K562 (cell line): ENCODE results near the gene ITSN1. TPM values are rescaled to one million over a fixed set of nuclear protein-coding genes. Genes with fewer than 3 reads are reported as not detected.

ENCODE experiments used
- ATAC-seq: fragments of 200-7000 bp; cut with Tn5 transposase; 3 replicates; pipeline ENCODE4 v1.9.1; 2020; ENCODE audit warnings: moderate library complexity
- BruUV-seq: library from RNA; stranded (reverse); fragments of 400-500 nt; replicated peaks from 2 replicates; lab custom pipeline; 2021; lab: Mats Ljungman, UMichigan
- CTCF ChIA-PET: fragments of 300-600 bp; formaldehyde crosslinking; extraction: SDS; loops from one replicate; lab custom pipeline; 2021; ENCODE audit warnings: low intra/inter-chr PET ratio; lab: Yijun Ruan, JAX
- POLR2A ChIA-PET: fragments of 300-600, 350-650 bp; sonication (Branson Sonifier 250); formaldehyde crosslinking; extraction: SDS; loops from one replicate; lab custom pipeline; 2021; ENCODE audit warnings: antibody characterized with exemption, inconsistent platforms; lab: Yijun Ruan, JAX
- DNase-seq, 4 experiments: peaks; one replicate each; pipeline versions ENCODE4 v3.0.0 to v3.0.0-alpha.2; 2011 to 2018; ENCODE audit warnings: low spot score in 3 of 4, mixed read lengths in 3 of 4; ENCODE audit errors: extremely low read depth in 1 of 4
- FAIRE-seq: peaks from 2 replicates; lab custom pipeline; 2011; peaks lifted over from hg19 to GRCh38; lab: Jason Lieb, UNC
- H2AFZ ChIP-seq: 2 replicates; pipeline ENCODE4 v1.6.0; 2011; ENCODE audit warnings: low read depth, low read length, control low read depth, inconsistent platforms
- H3K27ac ChIP-seq: fragments of 200-600 bp; 3 replicates; pipeline ENCODE4 v1.8.0; 2011; ENCODE audit warnings: low read depth, mild to moderate bottlenecking, control low read depth, inconsistent platforms, low read length, moderate library complexity, mixed read lengths; ENCODE audit errors: extremely low read depth
- H3K27me3 ChIP-seq, 2 experiments: fragments of 300-600 bp in 1 of 2; 2 replicates in 1 of 2; 3 replicates in 1 of 2; pipeline versions ENCODE4 v1.6.0 to v1.8.0; 2011; ENCODE audit warnings: inconsistent platforms in 2 of 2, low read length in 2 of 2, mild to moderate bottlenecking in 1 of 2, mixed read lengths in 1 of 2, moderate library complexity in 1 of 2; ENCODE audit not compliant: control insufficient read depth in 2 of 2, insufficient read depth in 2 of 2
- H3K36me3 ChIP-seq: fragments of 300-600 bp; 3 replicates; pipeline ENCODE4 v1.8.0; 2011; ENCODE audit warnings: mild to moderate bottlenecking, low read length, inconsistent platforms; ENCODE audit not compliant: control insufficient read depth, insufficient read depth
- H3K4me1 ChIP-seq, 2 experiments: fragments of 200-600 bp in 1 of 2; replicated peaks in 1 of 2; 2 replicates in 1 of 2; 3 replicates in 1 of 2; pipeline versions ENCODE4 v1.5.1 to v1.8.0; 2011; ENCODE audit warnings: inconsistent platforms in 2 of 2, low read length in 2 of 2, mild to moderate bottlenecking in 1 of 2, mixed read lengths in 1 of 2, moderate library complexity in 1 of 2; ENCODE audit not compliant: control insufficient read depth in 2 of 2, insufficient read depth in 2 of 2
- H3K4me2 ChIP-seq: 2 replicates; pipeline ENCODE4 v1.6.1; 2011; ENCODE audit warnings: low read length, control low read depth, inconsistent platforms, mixed read lengths; ENCODE audit not compliant: insufficient read depth
- H3K4me3 ChIP-seq: fragments of 200-600 bp; sonication (generic), shearing (Covaris generic); 2 replicates; pipeline ENCODE4 v1.5.1; 2016; ENCODE audit warnings: control low read depth, inconsistent platforms
- H3K79me2 ChIP-seq: fragments of 200-600 bp; 3 replicates; pipeline ENCODE4 v1.8.0; 2011; ENCODE audit warnings: low read length, inconsistent platforms; ENCODE audit not compliant: control insufficient read depth, insufficient read depth
- H3K9ac ChIP-seq, 2 experiments: 2 replicates each; pipeline versions ENCODE4 v1.6.0 to v1.6.1; 2011; ENCODE audit warnings: low read depth in 2 of 2, low read length in 2 of 2, control low read depth in 1 of 2, inconsistent platforms in 1 of 2, mild to moderate bottlenecking in 1 of 2, mixed read lengths in 1 of 2; ENCODE audit not compliant: insufficient read depth in 1 of 2
- H3K9me1 ChIP-seq: one replicate; pipeline ENCODE4 v1.6.0; 2011; ENCODE audit warnings: inconsistent platforms, mild to moderate bottlenecking, low read length, moderate library complexity; ENCODE audit not compliant: control insufficient read depth, insufficient read depth
- H3K9me3 ChIP-seq: replicated peaks from 2 replicates; pipeline ENCODE4 v1.5.1; 2011; ENCODE audit warnings: low read depth, low read length, inconsistent platforms; ENCODE audit not compliant: control insufficient read depth, insufficient read depth
- H4K20me1 ChIP-seq: replicated peaks from 2 replicates; pipeline ENCODE4 v1.6.1; 2011; ENCODE audit warnings: low read length, inconsistent platforms, mixed read lengths; ENCODE audit not compliant: control insufficient read depth, insufficient read depth
- ATF1 ChIP-seq, 2 experiments: fragments of 450-650 bp in 1 of 2; IDR thresholded peaks; 2 replicates each; pipeline ENCODE4 v1.6.1; 2016; ENCODE audit warnings: missing compliant biosample characterization in 1 of 2, missing genetic modification characterization in 1 of 2
- ATF4 ChIP-seq: fragments of 450-650 bp; formaldehyde crosslinking; IDR thresholded peaks from 2 replicates; pipeline ENCODE4 v1.4.0; 2022; ENCODE audit warnings: mild to moderate bottlenecking, moderate library complexity
- CBFA2T3 ChIP-seq: fragments of 450-650 bp; IDR thresholded peaks from 2 replicates; pipeline ENCODE4 v1.6.1; 2017
- KAT2B ChIP-seq: IDR thresholded peaks from one replicate; pipeline ENCODE4 v1.6.1; 2012; ENCODE audit warnings: low read depth, mild to moderate bottlenecking, control low read depth, inconsistent platforms, low read length, moderate library complexity
- KHSRP ChIP-seq: fragments of 450-650 bp; IDR thresholded peaks from 2 replicates; pipeline ENCODE4 v1.6.1; 2017
- KLF13 ChIP-seq: fragments of 450-650 bp; IDR thresholded peaks from 2 replicates; pipeline ENCODE4 v1.6.1; 2016; ENCODE audit warnings: missing genetic modification characterization, low read depth, mild to moderate bottlenecking, missing compliant biosample characterization, moderate library complexity, borderline replicate concordance
- LCOR ChIP-seq: sonication (generic); formaldehyde crosslinking; IDR thresholded peaks from 2 replicates; pipeline ENCODE4 v1.8.0; 2022; ENCODE audit warnings: mild to moderate bottlenecking, missing genetic modification reagents
- MEF2A ChIP-seq: IDR thresholded peaks from 2 replicates; pipeline ENCODE4 v1.6.1; 2011; ENCODE audit warnings: low read depth, mild to moderate bottlenecking, low read length, moderate library complexity; ENCODE audit not compliant: control insufficient read depth
- NRF1 ChIP-seq, 2 experiments: fragments of 450-650 bp; IDR thresholded peaks in 1 of 2; conservative IDR thresholded peaks in 1 of 2; 2 replicates each; pipeline ENCODE4 v1.6.1; 2014; ENCODE audit warnings: mild to moderate bottlenecking in 2 of 2
- PCBP2 ChIP-seq: fragments of 200-400 bp; formaldehyde crosslinking; IDR thresholded peaks from 2 replicates; pipeline ENCODE4 v1.6.1; 2018; ENCODE audit warnings: low read length, low read depth, mild to moderate bottlenecking, moderate library complexity; ENCODE audit not compliant: poor library complexity, severe bottlenecking
- SMARCA4 ChIP-seq: fragments of 450-650 bp; IDR thresholded peaks from 2 replicates; pipeline ENCODE4 v1.6.1; 2016
- SRSF7 ChIP-seq: fragments of 200-400 bp; formaldehyde crosslinking; optimal IDR thresholded peaks from 2 replicates; pipeline ENCODE3; 2017; ENCODE audit warnings: mild to moderate bottlenecking, low read depth, low read length
- TOE1 ChIP-seq, 2 experiments: fragments of 450-650 bp in 1 of 2; sonication (generic) in 1 of 2; formaldehyde crosslinking in 1 of 2; IDR thresholded peaks; 2 replicates each; pipeline versions ENCODE4 v1.7.1 to v1.8.0; 2016 to 2022; ENCODE audit warnings: borderline replicate concordance in 2 of 2, mild to moderate bottlenecking in 2 of 2, antibody characterized with exemption in 1 of 2, inconsistent platforms in 1 of 2, low read depth in 1 of 2, missing genetic modification reagents in 1 of 2, moderate library complexity in 1 of 2
- U2AF2 ChIP-seq: fragments of 200-400 bp; formaldehyde crosslinking; optimal IDR thresholded peaks from 2 replicates; pipeline ENCODE3; 2017; ENCODE audit warnings: low read depth, mild to moderate bottlenecking, low read length
- ZEB2 ChIP-seq: fragments of 450-650 bp; IDR thresholded peaks from 2 replicates; pipeline ENCODE4 v1.6.1; 2016
- ZHX1 ChIP-seq: fragments of 150-350 bp; conservative IDR thresholded peaks from 2 replicates; pipeline ENCODE4 v1.6.1; 2014; ENCODE audit warnings: low read length
- ZNF143 ChIP-seq: sonication (generic); formaldehyde crosslinking; IDR thresholded peaks from 2 replicates; pipeline ENCODE4 v1.9.0; 2022; ENCODE audit warnings: mild to moderate bottlenecking, missing genetic modification reagents
- ZNF197 ChIP-seq: fragments of 200-800 bp; sonication (Bioruptor generic); IDR thresholded peaks from 2 replicates; pipeline ENCODE4 v1.6.1; 2016; ENCODE audit warnings: low read depth, missing genetic modification characterization, missing compliant biosample characterization
- WGBS: fragments of 100-300 bp; shearing (Covaris generic); methylation state at CpG from one replicate; pipeline ENCODE4 v1.1.6; 2016; ENCODE audit warnings: low coverage, mixed read lengths; ENCODE audit not compliant: insufficient coverage; ENCODE audit errors: missing lambda C conversion rate; 5-methylcytosine and 5-hydroxymethylcytosine counted together
- in situ Hi-C: fragments of 300-500 bp; cut with MboI; formaldehyde crosslinking; loops from 4 replicates; pipeline ENCODE4 v1.15.0; 2018; ENCODE audit warnings: inconsistent platforms, mixed read lengths
- intact Hi-C: fragments of 100-400 bp; cut with micrococcal nuclease; formaldehyde crosslinking; loops from 2 replicates; pipeline ENCODE4 v1.14.2; 2022
- polyA plus RNA-seq, 8 experiments: library from polyadenylated mRNA; depleted of rRNA in 4 of 8; stranded (reverse) in 5 of 8; unstranded in 3 of 8; fragments of >200 nt; fragmentation: Nextera tagmentation in 2 of 8; fragmentation: Illumina TruSeq in 1 of 8; extraction: Ambion mirVana in 2 of 8; extraction: Trizol in 1 of 8; gene quantifications; 2 replicates each; pipeline versions ENCODE4 v1.2.1 to v1.2.3, GENCODE V29; 2011 to 2014; ENCODE audit warnings: inconsistent platforms in 1 of 8, missing spikeins in 1 of 8
- total RNA-seq, 7 experiments: library from RNA; depleted of rRNA in 6 of 7; stranded (reverse); fragments of >200 nt in 6 of 7; fragmentation: Illumina TruSeq in 2 of 7; extraction: Trizol in 2 of 7; gene quantifications; 2 replicates each; pipeline versions ENCODE4 v1.2.1 to v1.2.3, GENCODE V29; 2011 to 2021; ENCODE audit warnings: low replicate concordance in 1 of 7

ITSN1 gene
- total and polyA plus RNA-seq, 9 of the 15 experiments (the other 6 are each of a cell fraction or from before 2014, with no cell fraction given), result 1.1 to 12.6 (median 4.8) TPM

- no peaks in the 10 kb centered on the region for H3K27me3 ChIP-seq
- no peak overlapping the region for H3K4me3 ChIP-seq
- H3K9ac ChIP-seq, result no peak overlapping the region
- FAIRE-seq (no peak), DNase-seq (no peak), ATAC-seq (no peak)
- no peak overlapping the region for H3K27ac ChIP-seq
- in situ Hi-C loops (no loop called here), intact Hi-C loops (no loop called here)
- POLR2A ChIA-PET, result interaction anchor here (0.9 to 1.9 kb wide), 3 partner anchors 9 to 10 kb away, joined by 3 to 6 read pairs (median 4); no protein-coding TSS in a partner anchor
- WGBS, result 70% methylated on average over 2 of the region's 2 CpGs
- CTCF ChIA-PET, result no interaction called here
- H3K9me1 ChIP-seq, result no peaks in the 10 kb centered on the region
- H4K20me1 ChIP-seq, result no peaks in the 10 kb centered on the region
- H3K9me3 ChIP-seq, result no peaks in the 10 kb centered on the region
- H3K4me2 ChIP-seq, result no peak overlapping the region
- no peaks in the 10 kb centered on the region for H3K79me2 ChIP-seq
- peaks cover 10 to 25% of the 10 kb centered on the region in 2 experiments for H3K4me1 ChIP-seq
- no TSS peak for BruUV-seq
- no peaks in the 10 kb centered on the region for H3K36me3 ChIP-seq
- H2AFZ ChIP-seq, result no peak overlapping the region
- TF ChIP-seq SRSF7 (no peak), MEF2A (no peak), TOE1 (IDR thresholded peaks at IDR 0.05; ENCODE audit: borderline replicate concordance) (no peak), TOE1 (CRISPR knock-in tag; IDR thresholded peaks at IDR 0.05; ENCODE audit: borderline replicate concordance, low read depth) (no peak), KLF13 (tag) (no peak), U2AF2 (no peak), LCOR (no peak), ATF1 (CRISPR knock-in tag; IDR thresholded peaks at IDR 0.05) (no peak), ATF1 (tag; IDR thresholded peaks at IDR 0.05) (no peak), ZEB2 (no peak), ATF4 (CRISPR knock-in tag) (no peak), KHSRP (no peak), NRF1 (conservative IDR thresholded peaks at IDR 0.05 in 1 of 2, IDR thresholded peaks at IDR 0.05 in 1 of 2) (no peak), PCBP2 (no peak), SMARCA4 (no peak), ZNF197 (CRISPR knock-in tag) (no peak), ZNF143 (no peak), ZHX1 (no peak), CBFA2T3 (no peak), KAT2B (no peak)
These were observed 301.0 kb downstream of the ITSN1 start for GRCh38 chr21:33943293-33943692.
